ENCODE data around the gene COQ9. TPM values are rescaled to one million over a fixed set of nuclear protein-coding genes. Genes with fewer than 3 reads are reported as not detected.

The COQ9 gene
- total RNA-seq, 1 experiment from 2014 or later = 80.8 TPM

- BruUV-seq (replicated peaks) = TSS peak; percentile 1
- intact Hi-C loops (cut with micrococcal nuclease) = no loop called here
- POLR2A ChIA-PET = interaction anchor here (0.7 to 1.6 kb wide), 3 partner anchors 18 to 801 kb away, joined by 3 to 4 read pairs (median 4); partner anchors contain the start of gene POLR2C
These were observed 2.6 kb upstream of the COQ9 start for GRCh38 chr16:57444711-57445110.

GRCh38 chr16:57445510-57445909 lies 1.8 kb upstream of the COQ9 start:
- Mint-ChIP-seq H3K4me3 (ENCODE audit: unreplicated experiment) (peak overlapping the region; percentile 90), H3K27me3 (ENCODE audit: insufficient read depth, unreplicated experiment) (no peaks in the 10 kb centered on the region), H3K27ac (ENCODE audit: low read depth, unreplicated experiment) (no peak overlapping the region), H3K36me3 (ENCODE audit: insufficient read depth, unreplicated experiment) (peaks cover 28% of the 10 kb centered on the region), H3K9me3 (ENCODE audit: unreplicated experiment) (no peaks in the 10 kb centered on the region), H3K4me1 (ENCODE audit: insufficient read depth, unreplicated experiment) (peaks cover 9% of the 10 kb centered on the region)
- POLR2A ChIA-PET = interaction anchor here (0.7 to 6.4 kb wide), 3 partner anchors 14 to 178 kb away, joined by 3 to 73 read pairs (median 3); partner anchors contain the start of gene POLR2C
- intact Hi-C loops (cut with micrococcal nuclease) = no loop called here
- BruUV-seq (replicated peaks) = no TSS peak
- CTCF ChIA-PET = interaction anchor here (0.6 to 6.6 kb wide), 5 partner anchors 16 to 693 kb away, joined by 3 to 52 read pairs (median 6); partner anchors contain the start of gene POLR2C
- no peak for TF ChIP-seq CTCF (IDR thresholded peaks at IDR 0.05; ENCODE audit: unreplicated experiment)
- DNase-seq (ENCODE audit: unreplicated experiment) = no peak

More at GRCh38 chr16:57444711-57445110, 2.6 kb upstream of the COQ9 start:
- DNase-seq (ENCODE audit: unreplicated experiment) = peak; percentile 72
- H3K27me3 Mint-ChIP-seq (ENCODE audit: insufficient read depth, unreplicated experiment) = no peaks in the 10 kb centered on the region
- no peaks in the 10 kb centered on the region for H3K9me3 Mint-ChIP-seq (ENCODE audit: unreplicated experiment)
- CTCF ChIA-PET = interaction anchor here (1.1 to 6.6 kb wide), 4 partner anchors 17 to 26 kb away, joined by 3 to 52 read pairs (median 8); partner anchors contain the start of gene POLR2C
- H3K27ac Mint-ChIP-seq (ENCODE audit: low read depth, unreplicated experiment) = no peak overlapping the region
- H3K36me3 Mint-ChIP-seq (ENCODE audit: insufficient read depth, unreplicated experiment) = peaks cover 28% of the 10 kb centered on the region
- H3K4me1 Mint-ChIP-seq (ENCODE audit: insufficient read depth, unreplicated experiment) = peaks cover 9% of the 10 kb centered on the region
- no peak overlapping the region for H3K4me3 Mint-ChIP-seq (ENCODE audit: unreplicated experiment)
- no peak for TF ChIP-seq CTCF (IDR thresholded peaks at IDR 0.05; ENCODE audit: unreplicated experiment)

GRCh38 chr16:57446531-57447185 lies 621 bp upstream of the COQ9 start:
- intact Hi-C loops (cut with micrococcal nuclease) = no loop called here
- H3K27me3 Mint-ChIP-seq (ENCODE audit: insufficient read depth, unreplicated experiment) = no peaks in the 10 kb centered on the region
- H3K4me1 Mint-ChIP-seq (ENCODE audit: insufficient read depth, unreplicated experiment) = peaks cover 9% of the 10 kb centered on the region
- BruUV-seq (replicated peaks) = no TSS peak
- ChIA-PET POLR2A (interaction anchor here (0.6 to 6.4 kb wide), 28 partner anchors 8 to 260 kb away, joined by 3 to 73 read pairs (median 4); partner anchors contain the start of genes ARL2BP, CCDC102A, POLR2C and PSME3IP1), CTCF (interaction anchor here (0.8 to 6.6 kb wide), 5 partner anchors 13 to 145 kb away, joined by 3 to 52 read pairs (median 6); partner anchors contain the start of genes ADGRG5 and POLR2C)
- peak; percentile 38 for DNase-seq (ENCODE audit: unreplicated experiment)
- H3K27ac Mint-ChIP-seq (ENCODE audit: low read depth, unreplicated experiment) = peak overlapping the region; percentile 97
- no peak for TF ChIP-seq CTCF (IDR thresholded peaks at IDR 0.05; ENCODE audit: unreplicated experiment)
- H3K4me3 Mint-ChIP-seq (ENCODE audit: unreplicated experiment) = peak overlapping the region; percentile 90
- H3K36me3 Mint-ChIP-seq (ENCODE audit: insufficient read depth, unreplicated experiment) = peaks cover 27% of the 10 kb centered on the region
- H3K9me3 Mint-ChIP-seq (ENCODE audit: unreplicated experiment) = no peaks in the 10 kb centered on the region

GRCh38 chr16:57452021-57452420 lies 4.7 kb downstream of the COQ9 start:
- Mint-ChIP-seq H3K27me3 (ENCODE audit: insufficient read depth, unreplicated experiment) (no peaks in the 10 kb centered on the region), H3K36me3 (ENCODE audit: insufficient read depth, unreplicated experiment) (peaks cover 67% of the 10 kb centered on the region), H3K9me3 (ENCODE audit: unreplicated experiment) (no peaks in the 10 kb centered on the region), H3K4me1 (ENCODE audit: insufficient read depth, unreplicated experiment) (peaks cover 14% of the 10 kb centered on the region), H3K4me3 (ENCODE audit: unreplicated experiment) (no peak overlapping the region), H3K27ac (ENCODE audit: low read depth, unreplicated experiment) (no peak overlapping the region)
- ChIA-PET CTCF (interaction anchor here (3.9 kb wide), 1 partner anchor 10 kb away, joined by 23 read pairs; the partner anchor contains the start of gene POLR2C), POLR2A (interaction anchor here (6.4 kb wide), 1 partner anchor 12 kb away, joined by 73 read pairs; the partner anchor contains the start of gene POLR2C)
- no TSS peak for BruUV-seq (replicated peaks)
- DNase-seq (ENCODE audit: unreplicated experiment) = no peak
- intact Hi-C loops (cut with micrococcal nuclease) = no loop called here
- no peak for TF ChIP-seq CTCF (IDR thresholded peaks at IDR 0.05; ENCODE audit: unreplicated experiment)

Data from MCF 10A (cell line).